GM12878 (cell line): ENCODE data around the gene WIPF1. TPM values are rescaled to one million over a fixed set of nuclear protein-coding genes. Genes with fewer than 3 reads are reported as not detected.

ENCODE experiments used
- BMI1 ChIP-seq: fragments of 450-650 bp; IDR thresholded peaks from 2 replicates; pipeline ENCODE4 v1.6.1; 2016; ENCODE audit warnings: mild to moderate bottlenecking, moderate library complexity, borderline replicate concordance
- ELK1 ChIP-seq: IDR thresholded peaks from 2 replicates; pipeline ENCODE4 v1.6.1; 2012; ENCODE audit warnings: low read depth, low read length, improper control_type of control experiment
- EZH2 ChIP-seq: IDR thresholded peaks from 2 replicates; pipeline ENCODE4 v1.6.1; 2012; ENCODE audit warnings: low read depth, mild to moderate bottlenecking, control low read depth, inconsistent platforms, low read length, borderline replicate concordance; ENCODE audit not compliant: control insufficient read depth
- IRF3 ChIP-seq: fragments of 450-650 bp; IDR thresholded peaks from 2 replicates; pipeline ENCODE4 v1.6.1; 2014; ENCODE audit warnings: mild to moderate bottlenecking
- RCOR1 ChIP-seq: conservative IDR thresholded peaks from 2 replicates; pipeline ENCODE4 v1.6.1; 2012; ENCODE audit warnings: low read depth, low read length, improper control_type of control experiment
- RELB ChIP-seq: fragments of 450-650 bp; IDR thresholded peaks from 2 replicates; pipeline ENCODE4 v1.6.1; 2017; ENCODE audit warnings: low read depth, mild to moderate bottlenecking, moderate library complexity
- SIX5 ChIP-seq: IDR thresholded peaks from 2 replicates; pipeline ENCODE4 v1.6.1; 2011; ENCODE audit warnings: mild to moderate bottlenecking, low read depth, low read length, moderate library complexity; ENCODE audit not compliant: severe bottlenecking
- TCF12 ChIP-seq: IDR thresholded peaks from 2 replicates; pipeline ENCODE4 v1.6.1; 2011; ENCODE audit warnings: low read depth, mild to moderate bottlenecking, low read length
- TCF7 ChIP-seq: IDR thresholded peaks from 2 replicates; pipeline ENCODE4 v1.6.1; 2014; ENCODE audit warnings: antibody characterized with exemption, borderline replicate concordance
- ZNF24 ChIP-seq: fragments of 450-650 bp; IDR thresholded peaks from 2 replicates; pipeline ENCODE4 v1.6.1; 2017; ENCODE audit warnings: antibody characterized with exemption, mild to moderate bottlenecking
- ZNF274 ChIP-seq: IDR thresholded peaks from one replicate; pipeline ENCODE4 v1.8.0; 2011; ENCODE audit not compliant: insufficient read length, insufficient read depth
- polyA plus RNA-seq, 11 experiments: library from polyadenylated mRNA; depleted of rRNA in 4 of 11; unstranded in 6 of 11; stranded (reverse) in 5 of 11; fragments of >200 nt; fragmentation: Nextera tagmentation in 4 of 11; fragmentation: Illumina TruSeq in 1 of 11; extraction: Ambion mirVana in 4 of 11; extraction: Trizol in 1 of 11; gene quantifications; 1 replicate in 1 of 11; 2 replicates in 10 of 11; pipeline versions ENCODE4 v1.2.1 to v1.2.3, GENCODE V29; 2011 to 2016; ENCODE audit warnings: inconsistent platforms in 2 of 11, missing spikeins in 2 of 11, low read depth in 1 of 11
- total RNA-seq, 4 experiments: library from RNA; depleted of rRNA in 3 of 4; stranded (reverse); fragments of >200 nt in 3 of 4; fragmentation: Illumina TruSeq in 1 of 4; extraction: Trizol in 1 of 4; gene quantifications; 2 replicates each; pipeline versions ENCODE4 v1.2.1 to v1.2.3, GENCODE V29; 2013 to 2021

WIPF1 gene
- total and polyA plus RNA-seq, 10 of the 15 experiments (the other 5 are each of a cell fraction or from before 2014, with no cell fraction given): 23.1 to 188 (median 68.9) TPM

GRCh38 chr2:174589334-174589733 lies 8.3 kb downstream of the WIPF1 start (continued):
- TF ChIP-seq ZNF274 (no peak), EZH2 (no peak), RELB (no peak), BMI1 (no peak), IRF3 (no peak), TCF7 (no peak), RCOR1 (no peak), TCF12 (no peak), ZNF24 (no peak), SIX5 (no peak), ELK1 (no peak)
- TF ChIP-seq, all 136 proteins: peak for 0
